Ectodermal cell (in vitro differentiated cells): ENCODE results near the gene STK16.

Experiments used
- H3K27ac ChIP-seq: 2 replicates; pipeline ENCODE4 v1.7.0; 2013; ENCODE audit warnings: mild to moderate bottlenecking, low read depth, low read length; ENCODE audit not compliant: insufficient read depth, poor library complexity, severe bottlenecking
- H3K27me3 ChIP-seq: 2 replicates; pipeline ENCODE4 v1.7.0; 2013; ENCODE audit warnings: mild to moderate bottlenecking, low read length; ENCODE audit not compliant: insufficient read depth, control insufficient read depth, poor library complexity, severe bottlenecking
- H3K36me3 ChIP-seq: one replicate; pipeline ENCODE4 v1.7.0; 2013; ENCODE audit warnings: low read length; ENCODE audit not compliant: control insufficient read depth, insufficient read depth
- H3K4me1 ChIP-seq: one replicate; pipeline ENCODE4 v1.7.0; 2013; ENCODE audit warnings: low read length; ENCODE audit not compliant: control insufficient read depth, insufficient read depth
- H3K4me3 ChIP-seq: 2 replicates; pipeline ENCODE4 v1.7.0; 2013; ENCODE audit warnings: low read depth, low read length, control low read depth; ENCODE audit not compliant: insufficient read depth
- H3K9me3 ChIP-seq: 2 replicates; pipeline ENCODE4 v1.7.0; 2013; ENCODE audit warnings: mild to moderate bottlenecking, low read length, moderate library complexity; ENCODE audit not compliant: control insufficient read depth
- WGBS, 2 experiments: methylation state at CpG; one replicate each; pipeline ENCODE4 v1.1.7; 2013; ENCODE audit warnings: missing lambda C conversion rate in 2 of 2; 5-methylcytosine and 5-hydroxymethylcytosine counted together

Gene STK16

GRCh38 chr2:219270055-219270372, 24.7 kb downstream of the STK16 start:
- peaks cover 5% of the 10 kb centered on the region for H3K27me3 ChIP-seq
- 91 to 92% methylated on average over 5 of the region's 5 CpGs for WGBS, 2 experiments

DNA sequence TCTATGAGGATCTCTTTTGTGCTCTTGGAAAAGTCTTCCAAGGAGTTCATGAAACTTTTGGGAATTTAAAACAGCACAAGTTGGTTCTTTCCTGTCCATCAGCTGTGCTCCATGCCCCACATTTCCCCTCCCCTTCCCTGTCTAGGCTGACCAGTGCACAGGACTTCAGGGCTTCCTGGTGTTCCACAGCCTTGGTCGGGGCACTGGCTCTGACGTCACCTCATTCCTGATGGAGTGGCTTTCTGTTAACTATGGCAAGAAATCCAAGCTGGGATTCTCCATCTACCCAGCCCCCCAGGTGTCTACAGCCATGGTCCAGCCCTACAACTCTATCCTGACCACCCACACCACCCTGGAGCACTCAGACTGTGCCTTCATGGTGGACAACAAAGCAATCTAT, 25.7 kb downstream of the STK16 start:
- Histone ChIP-seq H3K27ac (no peak overlapping the region), H3K36me3 (no peaks in the 10 kb centered on the region), H3K27me3 (peaks cover 5% of the 10 kb centered on the region), H3K4me1 (peaks cover 4% of the 10 kb centered on the region), H3K9me3 (no peaks in the 10 kb centered on the region), H3K4me3 (no peak overlapping the region)
- 85 to 90% methylated on average over 2 of the region's 2 CpGs for WGBS, 2 experiments

More at GRCh38 chr2:219270055-219270372, 24.7 kb downstream of the STK16 start:
- no peak overlapping the region for H3K27ac ChIP-seq
- H3K4me3 ChIP-seq, result no peak overlapping the region
- peaks cover 4% of the 10 kb centered on the region for H3K4me1 ChIP-seq
- H3K36me3 ChIP-seq, result no peaks in the 10 kb centered on the region
- no peaks in the 10 kb centered on the region for H3K9me3 ChIP-seq

DNA sequence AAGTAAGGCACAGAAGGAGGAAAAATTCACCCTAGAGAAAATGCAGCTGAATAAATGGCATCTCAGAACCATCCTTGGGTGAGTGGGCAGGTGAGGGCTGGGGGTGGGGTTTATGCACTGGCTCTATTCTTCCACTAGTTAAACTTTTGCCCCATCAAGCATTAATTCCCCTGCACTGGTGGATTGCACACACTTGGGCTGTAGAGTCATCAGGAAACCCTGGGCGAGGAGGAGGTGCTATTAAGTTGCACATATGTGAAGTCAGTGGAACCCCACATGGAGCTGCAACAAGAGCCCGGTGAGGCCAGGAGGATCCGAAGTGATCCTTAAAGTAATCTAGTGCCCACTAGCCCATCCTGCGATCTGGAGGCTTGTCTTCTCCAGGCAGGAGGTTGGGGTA, 27.1 kb downstream of the STK16 start:
- Histone ChIP-seq H3K27ac (no peak overlapping the region), H3K27me3 (peaks cover 5% of the 10 kb centered on the region), H3K36me3 (no peaks in the 10 kb centered on the region), H3K4me1 (no peaks in the 10 kb centered on the region), H3K4me3 (no peak overlapping the region), H3K9me3 (no peaks in the 10 kb centered on the region)
- WGBS, 2 experiments, result 90 to 91% methylated on average over 4 of the region's 4 CpGs

DNA sequence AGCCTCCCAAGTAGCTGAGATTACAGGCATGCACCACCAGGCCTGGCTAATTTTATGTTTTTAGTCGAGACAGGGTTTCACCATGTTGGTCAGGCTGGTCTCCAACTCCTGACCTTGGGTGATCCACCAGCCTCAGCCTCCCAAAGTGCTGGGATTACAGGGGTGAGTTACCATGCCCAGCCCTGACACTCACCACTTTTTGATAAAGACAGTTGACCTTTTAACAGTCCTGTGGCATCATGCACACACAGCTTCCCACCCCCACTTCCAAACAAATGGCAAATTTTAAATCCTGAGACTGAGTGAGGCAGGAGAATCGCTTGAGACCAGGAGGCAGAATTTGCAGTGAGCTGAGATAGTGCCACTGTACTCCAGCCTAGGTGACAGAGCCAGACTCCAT, 27.7 kb downstream of the STK16 start:
- Histone ChIP-seq H3K27ac (no peak overlapping the region), H3K9me3 (no peaks in the 10 kb centered on the region), H3K4me3 (no peak overlapping the region), H3K4me1 (peaks cover 3% of the 10 kb centered on the region), H3K36me3 (no peaks in the 10 kb centered on the region), H3K27me3 (peaks cover 5% of the 10 kb centered on the region)
- WGBS, 2 experiments, result 76 to 86% methylated on average over 2 of the region's 2 CpGs

- H3K9me3 ChIP-seq, result no peaks in the 10 kb centered on the region
- H3K27me3 ChIP-seq, result peaks cover 5% of the 10 kb centered on the region
- H3K27ac ChIP-seq, result no peak overlapping the region
- WGBS, 2 experiments, result 91% methylated on average over 3 of the region's 3 CpGs
- H3K4me1 ChIP-seq, result peaks cover 12% of the 10 kb centered on the region
- no peaks in the 10 kb centered on the region for H3K36me3 ChIP-seq
- H3K4me3 ChIP-seq, result no peak overlapping the region
Observed at GRCh38 chr2:219273937-219274336, 28.7 kb downstream of the STK16 start.

DNA sequence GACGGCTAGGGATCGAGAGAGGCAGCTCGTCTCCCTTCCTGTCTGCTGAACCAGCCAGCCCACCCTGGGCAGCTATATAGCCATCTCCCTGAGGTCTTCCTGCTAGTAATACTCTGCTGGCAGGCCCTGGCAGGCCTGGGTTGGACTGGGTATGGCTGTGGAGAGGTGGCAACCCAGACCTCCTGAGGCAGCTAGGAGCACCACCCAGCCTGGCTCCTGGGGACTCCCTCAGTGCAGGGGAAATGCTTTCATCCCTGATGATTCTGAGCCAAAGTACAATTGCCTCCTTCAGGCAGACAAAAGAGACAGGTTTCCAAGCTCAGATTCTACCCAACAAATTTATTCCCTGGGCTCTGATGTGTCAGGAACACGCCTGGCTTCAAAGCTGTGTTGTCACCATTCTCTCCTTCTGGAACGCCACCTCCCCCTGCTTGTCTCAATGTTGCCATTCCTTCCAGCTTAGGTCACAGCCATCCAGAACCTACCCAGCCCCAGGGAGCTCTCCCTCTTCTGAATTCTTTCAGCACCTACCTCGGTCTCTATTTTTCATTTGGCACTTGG, 29.2 kb downstream of the STK16 start:
- Histone ChIP-seq H3K27me3 (peaks cover 5% of the 10 kb centered on the region), H3K36me3 (no peaks in the 10 kb centered on the region), H3K27ac (no peak overlapping the region), H3K4me3 (no peak overlapping the region), H3K4me1 (peaks cover 12% of the 10 kb centered on the region), H3K9me3 (no peaks in the 10 kb centered on the region)
- 46 to 56% methylated on average over 6 of the region's 6 CpGs for WGBS, 2 experiments

DNA sequence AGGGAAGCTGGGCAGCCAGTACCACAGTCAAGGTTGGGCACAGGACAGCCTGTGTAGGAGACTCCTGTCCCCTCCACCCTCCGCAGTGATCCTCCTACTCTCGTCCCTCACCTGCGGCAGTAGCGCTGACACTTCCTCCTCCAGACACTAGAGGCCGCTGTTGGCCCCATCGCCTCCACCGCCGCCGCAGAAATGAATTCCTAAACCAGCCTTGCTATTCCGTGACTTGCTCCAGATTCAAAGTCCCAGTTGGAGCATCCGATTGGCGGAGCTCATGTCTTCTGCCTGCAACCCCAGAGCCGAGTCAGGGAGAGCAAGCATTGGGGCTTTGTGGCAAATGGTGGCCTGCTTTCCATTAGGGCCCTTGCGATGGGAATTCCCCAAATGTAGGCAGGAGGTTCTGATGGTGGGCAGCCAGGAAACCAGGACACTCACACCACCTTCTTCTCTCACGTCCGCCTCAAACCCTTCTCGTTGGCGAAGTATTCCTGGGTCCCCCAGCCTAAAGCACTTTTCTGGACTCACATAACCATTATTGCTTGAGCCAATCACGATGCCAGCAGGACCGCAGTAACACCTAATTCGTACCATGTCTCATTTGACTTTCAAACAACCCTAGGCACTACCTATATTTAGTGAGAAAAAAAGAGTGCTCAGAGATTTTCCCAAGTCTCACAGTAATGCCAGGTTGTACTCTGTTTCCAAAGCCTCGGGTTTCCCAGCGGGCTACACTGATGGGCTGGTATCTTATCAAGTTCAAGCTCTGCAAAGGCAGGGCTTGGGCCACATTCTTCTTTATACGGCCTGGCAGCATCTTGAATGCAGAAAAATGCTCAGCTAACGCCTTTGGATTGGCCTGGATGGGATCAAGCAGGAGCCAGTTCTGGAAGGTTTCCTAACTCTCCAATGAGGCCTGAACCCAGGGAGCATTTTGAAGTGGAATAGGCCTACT, 32.7 kb downstream of the STK16 start:
- Histone ChIP-seq H3K27me3 (no peaks in the 10 kb centered on the region), H3K9me3 (no peaks in the 10 kb centered on the region), H3K36me3 (peaks cover 4% of the 10 kb centered on the region), H3K4me3 (no peak overlapping the region), H3K27ac (no peak overlapping the region), H3K4me1 (peaks cover 15% of the 10 kb centered on the region)
- 37% methylated on average over 25 of the region's 25 CpGs for WGBS, 2 experiments

DNA sequence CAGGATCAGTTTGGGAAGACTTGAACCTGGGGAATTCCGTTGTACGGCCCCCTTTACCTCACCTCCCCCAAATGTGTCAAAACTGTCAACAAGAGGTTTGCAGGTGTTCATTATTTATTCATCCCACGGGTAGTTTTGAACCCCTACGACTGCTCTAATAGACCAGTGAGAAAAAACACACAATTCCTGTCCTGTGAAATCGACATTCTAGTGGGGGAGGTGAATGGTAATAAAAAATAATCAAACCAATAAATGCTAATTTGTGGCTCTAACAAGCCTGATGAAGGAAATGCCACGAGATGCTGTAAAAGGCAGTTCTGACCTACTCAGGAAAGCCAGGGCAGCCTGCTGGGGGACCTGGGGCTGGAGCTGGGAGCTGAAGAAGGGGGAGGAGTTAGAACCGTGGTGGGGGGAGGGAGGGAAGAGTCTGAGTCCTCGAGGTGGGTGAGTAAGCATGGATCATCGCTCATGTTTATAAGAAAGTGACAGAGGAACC, 33.4 kb downstream of the STK16 start:
- no peaks in the 10 kb centered on the region for H3K9me3 ChIP-seq
- H3K4me1 ChIP-seq, result peaks cover 15% of the 10 kb centered on the region
- peaks cover 4% of the 10 kb centered on the region for H3K36me3 ChIP-seq
- H3K4me3 ChIP-seq, result peak overlapping the region; percentile 51
- H3K27me3 ChIP-seq, result no peaks in the 10 kb centered on the region
- peak overlapping the region; percentile 56 for H3K27ac ChIP-seq
- 23 to 25% methylated on average over 7 to 9 of the region's 9 CpGs for WGBS, 2 experiments

DNA sequence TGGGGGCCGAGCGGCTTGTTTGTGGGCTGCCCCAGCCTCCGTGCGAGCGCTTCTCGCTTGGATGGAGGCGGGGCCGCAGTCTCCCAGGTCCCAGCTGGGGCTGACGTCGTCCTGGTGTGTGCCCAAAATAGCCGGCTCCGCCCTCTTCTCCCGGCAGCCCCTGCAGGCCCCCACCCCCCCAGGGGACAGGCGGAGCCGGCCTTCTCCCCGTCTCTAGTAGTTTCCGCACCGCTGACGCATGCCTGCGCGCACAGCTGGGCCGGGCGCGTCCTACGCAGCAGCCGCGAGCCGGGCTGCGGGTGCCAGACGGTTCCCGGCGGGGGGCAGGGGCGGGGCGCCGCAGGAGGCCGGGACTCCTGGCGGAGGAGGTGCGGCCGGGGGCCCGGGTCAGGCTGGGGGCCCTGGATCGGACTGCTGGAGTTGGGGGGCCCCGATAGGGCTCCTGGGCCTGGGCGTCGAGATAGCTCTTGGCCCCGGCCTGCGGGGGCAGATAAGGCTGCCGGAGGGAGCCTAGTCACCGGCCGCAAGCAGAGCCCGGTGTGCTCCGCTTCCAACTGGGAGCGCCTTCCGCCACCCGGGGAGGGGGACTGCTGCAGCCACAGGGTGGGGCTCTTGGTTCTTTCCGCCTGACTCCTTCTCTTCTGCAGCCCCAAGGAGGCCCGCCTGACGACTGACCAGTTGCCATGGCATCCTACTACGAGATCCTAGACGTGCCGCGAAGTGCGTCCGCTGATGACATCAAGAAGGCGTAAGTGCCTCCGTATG, 34.1 kb downstream of the STK16 start, which contains the start of gene DNAJB2:
Gene DNAJB2, plus strand, starts transcription at position 216 of the 765 bp plus-strand sequence. Its CDS starts 468 bp downstream, at position 684.
- Histone ChIP-seq H3K36me3 (peaks cover 4% of the 10 kb centered on the region), H3K27me3 (no peaks in the 10 kb centered on the region), H3K27ac (peak within 1 kb of the TSS; percentile 79), H3K9me3 (no peaks in the 10 kb centered on the region), H3K4me1 (peaks cover 15% of the 10 kb centered on the region), H3K4me3 (peak within 1 kb of the TSS; percentile 51)
- WGBS, 2 experiments, result 1% methylated on average over 65 of the region's 65 CpGs
